Stomach (tissue), 4 donors: ENCODE results near the gene PEMT.

ENCODE experiments used
- EP300 ChIP-seq: sonication (generic); formaldehyde crosslinking; IDR thresholded peaks from one replicate; pipeline ENCODE4 v1.6.1; 2017; ENCODE audit warnings: antibody characterized with exemption
- POLR2A ChIP-seq, 4 donors: fragments of 450-650 bp; IDR thresholded peaks; one replicate each; pipeline ENCODE4 v1.6.1; 2016; ENCODE audit warnings: antibody characterized with exemption in 4 of 4, control low read depth in 2 of 4, mild to moderate bottlenecking in 1 of 4, moderate library complexity in 1 of 4
- POLR2AphosphoS5 ChIP-seq, 3 donors: sonication (generic); formaldehyde crosslinking; IDR thresholded peaks; one replicate each; pipeline ENCODE4 v1.6.1; 2016; ENCODE audit warnings: antibody characterized with exemption in 3 of 3
- TF ChIP-seq, protein P1 (sequence below), 7 experiments: fragments of 450-650 bp in 4 of 7; fragments of 200-600 bp in 3 of 7; sonication (generic) in 3 of 7; IDR thresholded peaks; one replicate each; pipeline ENCODE4 v1.5.1; 2016 to 2019; ENCODE audit warnings: antibody characterized with exemption in 7 of 7, control low read depth in 2 of 7, mild to moderate bottlenecking in 1 of 7

- no peak for TF ChIP-seq POLR2A (IDR thresholded peaks at IDR 0.05)
- TF ChIP-seq, protein P1, sequence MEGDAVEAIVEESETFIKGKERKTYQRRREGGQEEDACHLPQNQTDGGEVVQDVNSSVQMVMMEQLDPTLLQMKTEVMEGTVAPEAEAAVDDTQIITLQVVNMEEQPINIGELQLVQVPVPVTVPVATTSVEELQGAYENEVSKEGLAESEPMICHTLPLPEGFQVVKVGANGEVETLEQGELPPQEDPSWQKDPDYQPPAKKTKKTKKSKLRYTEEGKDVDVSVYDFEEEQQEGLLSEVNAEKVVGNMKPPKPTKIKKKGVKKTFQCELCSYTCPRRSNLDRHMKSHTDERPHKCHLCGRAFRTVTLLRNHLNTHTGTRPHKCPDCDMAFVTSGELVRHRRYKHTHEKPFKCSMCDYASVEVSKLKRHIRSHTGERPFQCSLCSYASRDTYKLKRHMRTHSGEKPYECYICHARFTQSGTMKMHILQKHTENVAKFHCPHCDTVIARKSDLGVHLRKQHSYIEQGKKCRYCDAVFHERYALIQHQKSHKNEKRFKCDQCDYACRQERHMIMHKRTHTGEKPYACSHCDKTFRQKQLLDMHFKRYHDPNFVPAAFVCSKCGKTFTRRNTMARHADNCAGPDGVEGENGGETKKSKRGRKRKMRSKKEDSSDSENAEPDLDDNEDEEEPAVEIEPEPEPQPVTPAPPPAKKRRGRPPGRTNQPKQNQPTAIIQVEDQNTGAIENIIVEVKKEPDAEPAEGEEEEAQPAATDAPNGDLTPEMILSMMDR (IDR thresholded peaks at IDR 0.05): no peak
- TF ChIP-seq POLR2AphosphoS5 (IDR thresholded peaks at IDR 0.05): no peak
- TF ChIP-seq EP300: no peak
These were observed 43.6 kb upstream of the PEMT start for GRCh38 chr17:17635126-17635525.
